PC-9 (cell line): ENCODE data around the gene CCDC12. TPM values are rescaled to one million over a fixed set of nuclear protein-coding genes. Genes with fewer than 3 reads are reported as not detected.

Experiments used
- BruUV-seq: library from RNA; stranded (reverse); fragments of 400-500 nt; replicated peaks from 2 replicates; lab custom pipeline; 2021; lab: Mats Ljungman, UMichigan
- CTCF ChIA-PET: fragments of 300-600 bp; sonication (Branson Sonifier 250); formaldehyde crosslinking; loops from one replicate; lab custom pipeline; 2022; ENCODE audit warnings: antibody characterized with exemption; lab: Charles Lee
- POLR2A ChIA-PET: fragments of 300-600 bp; sonication (Branson Sonifier 250); formaldehyde crosslinking; loops from one replicate; lab custom pipeline; 2022; ENCODE audit warnings: antibody characterized with exemption; ENCODE audit not compliant: unreplicated experiment; lab: Charles Lee
- DNase-seq, 2 experiments: peaks; one replicate each; pipeline versions ENCODE4 v3.0.0 to v3.0.0-alpha.2; 2015 to 2022; ENCODE audit warnings: mixed read lengths in 1 of 2
- H2AFZ ChIP-seq: fragments of 200-600 bp; sonication (generic); 2 replicates; pipeline ENCODE4 v1.8.1; 2017; ENCODE audit warnings: antibody characterized with exemption
- H3F3A ChIP-seq: fragments of 200-600 bp; sonication (generic); 2 replicates; pipeline ENCODE4 v1.8.1; 2017; ENCODE audit warnings: antibody characterized with exemption, mild to moderate bottlenecking, low read depth; ENCODE audit not compliant: insufficient read depth
- H3K27ac ChIP-seq: fragments of 200-600 bp; sonication (generic); 2 replicates; pipeline ENCODE4 v1.6.1; 2016; ENCODE audit warnings: mixed run types
- H3K27me3 ChIP-seq: fragments of 200-600 bp; sonication (generic); 2 replicates; pipeline ENCODE4 v1.6.1; 2016; ENCODE audit warnings: low read depth, mixed run types; ENCODE audit not compliant: insufficient read depth
- H3K36me3 ChIP-seq: fragments of 200-600 bp; sonication (generic); 2 replicates; pipeline ENCODE4 v1.6.1; 2016; ENCODE audit warnings: low read depth, mixed run types
- H3K4me1 ChIP-seq: fragments of 200-600 bp; sonication (generic); replicated peaks from 2 replicates; pipeline ENCODE4 v1.6.1; 2016; ENCODE audit warnings: mixed run types; ENCODE audit not compliant: insufficient read depth
- H3K4me2 ChIP-seq: fragments of 200-600 bp; sonication (generic); 2 replicates; pipeline ENCODE4 v1.6.1; 2017; ENCODE audit warnings: mixed run types
- H3K4me3 ChIP-seq: fragments of 200-600 bp; sonication (generic); 2 replicates; pipeline ENCODE4 v1.6.1; 2016; ENCODE audit warnings: mixed run types
- H3K79me2 ChIP-seq: fragments of 200-600 bp; sonication (generic); 2 replicates; pipeline ENCODE4 v1.6.1; 2017; ENCODE audit warnings: low read depth, mixed run types
- H3K9me2 ChIP-seq: fragments of 200-600 bp; sonication (generic); 2 replicates; pipeline ENCODE4 v1.8.1; 2017; ENCODE audit warnings: mild to moderate bottlenecking; ENCODE audit not compliant: insufficient read depth
- H3K9me3 ChIP-seq: fragments of 200-600 bp; sonication (generic); 2 replicates; pipeline ENCODE4 v1.8.1; 2016; ENCODE audit warnings: low read depth; ENCODE audit not compliant: insufficient read depth
- H4K20me1 ChIP-seq: fragments of 200-600 bp; sonication (generic); 2 replicates; pipeline ENCODE4 v1.8.1; 2017; ENCODE audit not compliant: insufficient read depth
- CTCF ChIP-seq: fragments of 200-600 bp; sonication (generic); conservative IDR thresholded peaks from 2 replicates; pipeline ENCODE4 v1.6.1; 2017; ENCODE audit warnings: mixed run types, antibody characterized with exemption, mild to moderate bottlenecking, moderate library complexity
- EZH2 ChIP-seq: fragments of 200-600 bp; sonication (generic); IDR thresholded peaks from 2 replicates; pipeline ENCODE4 v1.8.0; 2017; ENCODE audit warnings: antibody characterized with exemption, low read depth
- intact Hi-C: fragments of 100-400 bp; cut with micrococcal nuclease; formaldehyde crosslinking; loops from one replicate; pipeline ENCODE4 v1.10.0; 2022; ENCODE audit not compliant: unreplicated experiment
- total RNA-seq: library from RNA; stranded (reverse); gene quantifications from 2 replicates; pipeline ENCODE4 v1.2.3, GENCODE V29; 2021

Gene CCDC12
- total RNA-seq, 1 experiment from 2014 or later: 39.3 TPM

GRCh38 chr3:46875560-46875959, 101.0 kb downstream of the CCDC12 start:
- Histone ChIP-seq H3K79me2 (no peaks in the 10 kb centered on the region), H3K4me2 (no peak overlapping the region), H3K27ac (no peak overlapping the region), H2AFZ (no peak overlapping the region), H3K4me3 (no peak overlapping the region), H3K9me3 (no peaks in the 10 kb centered on the region), H4K20me1 (no peaks in the 10 kb centered on the region), H3K36me3 (no peaks in the 10 kb centered on the region), H3K27me3 (no peaks in the 10 kb centered on the region), H3K9me2 (no peaks in the 10 kb centered on the region), H3K4me1 (peaks cover 12% of the 10 kb centered on the region), H3F3A (no peaks in the 10 kb centered on the region; the same call in 1 of the 2 replicates)
- DNase-seq: no peak
- intact Hi-C loops: no loop called here
- POLR2A ChIA-PET: no interaction called here
- CTCF ChIA-PET: interaction anchor here (0.6 kb wide), 1 partner anchor 30 kb away, joined by 13 read pairs; no protein-coding TSS in a partner anchor
- TF ChIP-seq EZH2 (no peak), CTCF (no peak)
- no TSS peak for BruUV-seq

GRCh38 chr3:46874430-46874829, 102.1 kb downstream of the CCDC12 start:
- no peak overlapping the region for H3K4me2 ChIP-seq
- no peak for DNase-seq
- H3F3A ChIP-seq: no peaks in the 10 kb centered on the region; the same call in 1 of the 2 replicates
- no peak overlapping the region for H3K27ac ChIP-seq
- H3K9me2 ChIP-seq: no peaks in the 10 kb centered on the region
- H3K36me3 ChIP-seq: no peaks in the 10 kb centered on the region
- TF ChIP-seq EZH2: no peak
- no peak for TF ChIP-seq CTCF
- ChIA-PET CTCF (no interaction called here), POLR2A (no interaction called here)
- no peaks in the 10 kb centered on the region for H3K79me2 ChIP-seq
- BruUV-seq: no TSS peak
- no peaks in the 10 kb centered on the region for H4K20me1 ChIP-seq
- H3K27me3 ChIP-seq: no peaks in the 10 kb centered on the region
- no peaks in the 10 kb centered on the region for H3K9me3 ChIP-seq
- intact Hi-C loops: no loop called here
- no peak overlapping the region for H2AFZ ChIP-seq
- no peak overlapping the region for H3K4me3 ChIP-seq
- H3K4me1 ChIP-seq: peaks cover 12% of the 10 kb centered on the region

- no TSS peak for BruUV-seq
Observed at GRCh38 chr3:46873521-46873920, 103.0 kb downstream of the CCDC12 start.

More at GRCh38 chr3:46873521-46873920, 103.0 kb downstream of the CCDC12 start:
- no peaks in the 10 kb centered on the region for H3K36me3 ChIP-seq
- DNase-seq: no peak
- intact Hi-C loops: no loop called here
- ChIA-PET POLR2A (no interaction called here), CTCF (no interaction called here)
- H3K4me3 ChIP-seq: no peak overlapping the region
- H3K79me2 ChIP-seq: no peaks in the 10 kb centered on the region
- H4K20me1 ChIP-seq: no peaks in the 10 kb centered on the region
- TF ChIP-seq CTCF (no peak), EZH2 (no peak)
- H2AFZ ChIP-seq: no peak overlapping the region
- H3K27ac ChIP-seq: no peak overlapping the region
- H3K9me3 ChIP-seq: no peaks in the 10 kb centered on the region
- H3K4me1 ChIP-seq: peaks cover 3% of the 10 kb centered on the region
- H3K27me3 ChIP-seq: no peaks in the 10 kb centered on the region
- no peaks in the 10 kb centered on the region for H3K9me2 ChIP-seq
- no peak overlapping the region for H3K4me2 ChIP-seq
- no peaks in the 10 kb centered on the region for H3F3A ChIP-seq

Other genes with a start within 250 kb of the CCDC12 start
- gene MYL3, start 113.3 kb downstream of the CCDC12 start, total RNA-seq: not detected in 2 replicates
- not detected in 2 replicates for gene PTH1R, start 99.0 kb downstream of the CCDC12 start, total RNA-seq
- gene NBEAL2, start 2.9 kb upstream of the CCDC12 start, total RNA-seq: 69.7 and 81.0 TPM in 2 replicates
- 37.0 and 47.7 TPM in 2 replicates for gene SETD2, start 187.4 kb upstream of the CCDC12 start, total RNA-seq